Measurements from ENCODE around the gene VPS13C.

- TF ChIP-seq L3MBTL2 (conservative IDR thresholded peaks at IDR 0.05) (no peak), HDGF (IDR thresholded peaks at IDR 0.05; ENCODE audit: borderline replicate concordance) (no peak), FOXA1 (IDR thresholded peaks at IDR 0.05) (no peak), FOXM1 (IDR thresholded peaks at IDR 0.05; ENCODE audit: borderline replicate concordance) (no peak), SP1 (IDR thresholded peaks at IDR 0.05) (no peak), SUZ12 (IDR thresholded peaks at IDR 0.05) (no peak), ELF4 (IDR thresholded peaks at IDR 0.05) (no peak), LEF1 (IDR thresholded peaks at IDR 0.05; ENCODE audit: borderline replicate concordance) (no peak), ARNT (IDR thresholded peaks at IDR 0.05) (no peak), ZNF384 (IDR thresholded peaks at IDR 0.05) (no peak), TARDBP (IDR thresholded peaks at IDR 0.05) (no peak), NFRKB (IDR thresholded peaks at IDR 0.05) (no peak), BHLHE40 (IDR thresholded peaks at IDR 0.05; ENCODE audit: borderline replicate concordance) (no peak)
Measured at GRCh38 chr15:61829514-61829889, 230.7 kb downstream of the VPS13C start.
